HG02973 (cell line): ENCODE results near the gene ALDH9A1.

ENCODE experiments used
- ATAC-seq: cut with Tn5 transposase; IDR thresholded peaks from one replicate; pipeline ENCODE4 v1.9.1; 2021; ENCODE audit warnings: moderate library complexity; ENCODE audit not compliant: unreplicated experiment

Gene ALDH9A1

DNA sequence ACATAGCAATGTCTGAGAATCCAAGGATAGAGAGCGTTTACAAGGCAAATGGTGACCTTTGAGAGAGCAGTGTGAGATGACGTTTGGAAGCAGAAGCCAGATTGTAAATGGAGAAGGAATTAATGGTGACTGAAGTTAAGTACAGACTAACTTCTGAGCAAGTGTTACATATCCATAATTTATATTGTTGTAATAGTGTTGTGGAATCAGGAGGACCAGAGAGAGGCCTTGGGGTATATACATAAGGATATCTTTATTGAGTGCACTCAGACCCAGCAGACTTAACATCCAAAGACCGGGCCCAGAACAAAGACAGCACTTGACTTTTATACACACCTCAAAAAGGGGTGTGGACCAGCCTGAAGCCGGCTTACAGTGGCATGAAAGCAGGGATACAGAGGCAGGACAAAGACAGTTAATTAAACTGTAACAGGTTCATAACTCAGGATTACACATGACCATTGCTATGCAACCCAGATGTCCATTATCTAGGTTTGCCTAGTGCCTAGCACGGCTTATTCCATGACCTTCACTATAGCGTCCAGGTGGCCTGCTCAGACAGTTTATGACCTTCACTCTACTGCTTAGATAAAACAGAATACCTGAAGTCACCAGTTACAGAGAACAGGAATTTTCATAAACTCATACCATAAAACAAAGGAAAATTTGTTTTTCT, 70.1 kb downstream of the ALDH9A1 start:
- no peak for ATAC-seq

DNA sequence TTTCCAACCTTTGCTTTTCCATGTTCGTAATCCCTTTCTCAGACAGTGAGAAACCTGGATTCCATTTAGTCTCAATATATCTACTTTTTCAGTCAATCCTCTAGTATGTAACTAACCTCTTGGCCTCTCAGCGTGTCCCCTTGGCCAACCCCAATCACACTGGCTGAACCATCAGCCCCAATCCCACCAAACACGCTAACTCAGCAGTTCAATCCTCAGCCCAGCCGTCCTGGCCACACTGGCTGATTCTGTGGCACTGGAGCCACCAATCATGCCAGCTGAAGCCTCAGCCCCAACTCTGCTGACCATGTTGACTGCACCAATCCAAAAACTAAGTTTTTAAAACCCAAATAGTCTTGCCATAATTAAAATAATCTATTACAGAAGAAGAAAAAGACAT, 73.9 kb downstream of the ALDH9A1 start:
- ATAC-seq: no peak

DNA sequence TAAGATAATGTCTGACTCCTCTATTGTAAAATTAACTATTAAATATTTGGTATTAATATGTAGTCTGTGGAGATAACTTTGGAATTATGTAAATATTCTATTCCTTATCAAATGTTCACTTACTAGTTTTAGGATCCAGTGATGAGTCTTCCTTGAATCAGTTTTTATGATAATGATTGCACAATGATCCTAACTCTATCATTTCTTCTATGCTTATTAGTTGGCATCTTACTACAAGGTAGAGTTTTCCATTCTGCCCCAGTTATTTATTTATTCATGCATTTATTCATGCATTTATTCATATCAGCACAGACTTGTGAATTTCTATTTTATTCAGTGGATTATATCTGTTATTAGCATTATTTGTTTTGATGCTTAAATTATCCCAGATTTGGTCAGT, 74.7 kb downstream of the ALDH9A1 start:
- ATAC-seq: no peak

DNA sequence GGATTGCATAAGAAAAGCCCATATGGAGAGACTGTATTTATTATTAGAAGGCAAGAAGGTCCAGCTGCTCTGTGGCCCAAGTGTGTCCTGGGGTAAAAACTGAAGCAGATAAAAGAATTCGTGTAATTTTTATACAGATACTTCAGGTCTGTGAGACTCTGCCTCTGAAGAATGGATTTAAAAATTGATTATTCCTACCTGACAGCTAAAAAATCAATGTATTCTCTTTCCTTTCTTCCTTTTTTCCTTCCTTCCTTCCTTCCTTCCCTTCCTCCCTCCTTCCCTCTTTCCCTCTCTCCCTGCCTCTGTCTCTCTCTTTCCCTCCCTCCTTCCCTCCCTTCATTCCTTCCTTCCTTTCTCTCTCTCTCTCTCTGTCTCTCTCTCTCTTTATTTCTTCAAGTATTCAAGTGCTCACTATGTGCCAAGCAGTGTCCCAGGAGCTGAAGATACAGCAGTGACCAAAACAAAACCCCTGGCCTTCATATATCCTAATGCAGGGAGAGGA, 78.7 kb downstream of the ALDH9A1 start:
- ATAC-seq: no peak

DNA sequence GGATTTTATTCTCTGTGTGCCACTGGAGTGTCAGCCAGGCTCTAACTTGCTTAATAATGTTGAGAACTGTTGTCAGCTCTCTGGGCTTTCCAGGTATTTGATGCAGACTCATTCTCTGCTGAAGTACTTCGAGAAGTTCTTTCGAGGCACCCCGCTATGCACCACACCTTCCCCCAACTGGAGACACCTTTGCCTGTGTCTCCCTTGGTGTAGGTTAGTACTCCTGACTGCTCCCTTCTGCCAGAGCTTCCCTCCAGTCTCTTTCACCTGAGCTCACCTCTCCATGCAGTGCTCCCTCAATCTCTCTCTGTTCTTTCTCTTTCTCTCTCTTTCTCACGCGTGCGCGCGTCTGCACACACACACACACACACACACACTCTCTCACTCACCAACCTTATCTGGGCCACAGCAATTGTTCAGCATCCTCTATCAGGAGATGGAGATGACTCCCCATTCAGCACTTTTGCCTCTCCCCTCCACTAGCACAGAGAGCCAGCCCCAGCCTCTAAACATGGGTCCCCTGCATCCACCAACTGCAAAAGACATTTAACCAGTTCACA, 81.3 kb downstream of the ALDH9A1 start:
- ATAC-seq: no peak

DNA sequence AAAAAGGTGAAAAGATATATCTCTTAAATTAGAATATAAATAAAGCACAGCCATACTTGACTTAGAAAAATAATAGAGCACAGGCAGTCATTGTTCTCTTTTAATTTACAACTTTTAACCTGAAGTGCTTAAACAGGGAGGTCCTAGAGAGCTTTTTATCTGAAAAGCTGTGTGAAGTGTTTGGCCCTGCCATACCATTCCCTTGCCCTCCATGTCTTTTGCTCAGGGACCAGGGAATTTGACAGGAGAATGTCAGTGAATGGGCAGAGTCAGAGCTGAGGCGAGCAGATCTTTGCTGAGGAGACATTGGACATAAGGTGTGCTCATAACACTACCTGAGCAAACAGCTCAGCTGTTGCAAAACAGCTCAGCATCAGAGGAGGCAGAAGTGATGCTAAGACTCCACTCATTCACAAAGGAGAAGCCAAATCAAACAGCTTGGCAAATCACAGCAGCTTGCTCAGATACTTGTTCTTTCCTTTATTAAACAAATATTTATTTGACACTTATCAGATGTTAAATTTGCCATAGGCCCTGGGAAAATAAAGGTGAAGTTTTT, 82.2 kb downstream of the ALDH9A1 start:
- ATAC-seq: no peak
